Left ventricle myocardium inferior (tissue), 1 donor: ENCODE results near the gene CTNNA2. TPM values are rescaled to one million over a fixed set of nuclear protein-coding genes. Genes with fewer than 3 reads are reported as not detected.

Experiments used
- DNase-seq: peaks from one replicate; pipeline ENCODE4 v3.0.0-alpha.2; 2020
- H3K27ac ChIP-seq: fragments of 200-600 bp; replicated peaks from 2 replicates; pipeline ENCODE4 v1.8.0; 2021
- H3K27me3 ChIP-seq: fragments of 200-600 bp; 2 replicates; pipeline ENCODE4 v1.8.0; 2021; ENCODE audit warnings: low read depth
- H3K36me3 ChIP-seq: fragments of 200-600 bp; 2 replicates; pipeline ENCODE4 v1.8.0; 2021
- H3K4me1 ChIP-seq: fragments of 200-600 bp; 2 replicates; pipeline ENCODE4 v1.8.0; 2021
- H3K4me3 ChIP-seq: fragments of 200-600 bp; 2 replicates; pipeline ENCODE4 v1.8.0; 2021; ENCODE audit warnings: mild to moderate bottlenecking, moderate library complexity
- H3K9me3 ChIP-seq: fragments of 200-600 bp; replicated peaks from 2 replicates; pipeline ENCODE4 v1.8.0; 2021
- intact Hi-C: fragments of 100-400 bp; cut with micrococcal nuclease; formaldehyde crosslinking; loops from one replicate; pipeline ENCODE4 v1.11.0; 2022
- total RNA-seq: library from RNA; stranded (reverse); fragmentation: NEBNext Ultra II Directional; extraction: Animal tissue kit (Norgen Biotek cat#: 25700); gene quantifications from one replicate; pipeline ENCODE4 v1.2.1, GENCODE V29; 2021
- TF ChIP-seq, protein P1 (sequence below): fragments of 200-600 bp; IDR thresholded peaks from 2 replicates; pipeline ENCODE4 v1.8.0; 2021; ENCODE audit warnings: antibody characterized with exemption, mild to moderate bottlenecking, borderline replicate concordance
- donor health status: DM: no; HTN: yes; CAD: no; lungs with severe emphysema.

Gene CTNNA2
- total RNA-seq, 1 donor from 2014 or later: not detected

DNA sequence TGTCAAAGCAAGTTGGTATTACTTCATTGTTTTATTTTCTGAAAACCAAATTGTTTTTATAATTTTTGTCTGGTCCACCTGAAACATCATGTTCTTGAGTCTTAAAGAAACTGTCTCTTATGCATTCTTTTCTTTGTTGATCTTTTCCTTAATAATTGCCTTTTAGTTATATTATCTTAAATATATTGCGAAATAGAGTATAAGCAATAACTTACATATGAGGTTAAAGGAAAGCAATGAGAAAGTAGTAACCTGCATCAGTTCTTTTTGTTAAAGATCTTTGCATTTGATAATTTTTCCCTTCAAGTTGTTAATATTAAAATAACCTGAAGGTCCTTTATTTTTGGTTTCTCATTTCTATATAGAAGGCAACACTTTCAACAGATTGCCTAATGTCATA, 315.0 kb downstream of the CTNNA2 start:
- H3K4me1 ChIP-seq: no peaks in the 10 kb centered on the region
- TF ChIP-seq, protein P1, sequence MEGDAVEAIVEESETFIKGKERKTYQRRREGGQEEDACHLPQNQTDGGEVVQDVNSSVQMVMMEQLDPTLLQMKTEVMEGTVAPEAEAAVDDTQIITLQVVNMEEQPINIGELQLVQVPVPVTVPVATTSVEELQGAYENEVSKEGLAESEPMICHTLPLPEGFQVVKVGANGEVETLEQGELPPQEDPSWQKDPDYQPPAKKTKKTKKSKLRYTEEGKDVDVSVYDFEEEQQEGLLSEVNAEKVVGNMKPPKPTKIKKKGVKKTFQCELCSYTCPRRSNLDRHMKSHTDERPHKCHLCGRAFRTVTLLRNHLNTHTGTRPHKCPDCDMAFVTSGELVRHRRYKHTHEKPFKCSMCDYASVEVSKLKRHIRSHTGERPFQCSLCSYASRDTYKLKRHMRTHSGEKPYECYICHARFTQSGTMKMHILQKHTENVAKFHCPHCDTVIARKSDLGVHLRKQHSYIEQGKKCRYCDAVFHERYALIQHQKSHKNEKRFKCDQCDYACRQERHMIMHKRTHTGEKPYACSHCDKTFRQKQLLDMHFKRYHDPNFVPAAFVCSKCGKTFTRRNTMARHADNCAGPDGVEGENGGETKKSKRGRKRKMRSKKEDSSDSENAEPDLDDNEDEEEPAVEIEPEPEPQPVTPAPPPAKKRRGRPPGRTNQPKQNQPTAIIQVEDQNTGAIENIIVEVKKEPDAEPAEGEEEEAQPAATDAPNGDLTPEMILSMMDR: no peak
- DNase-seq: no peak

DNA sequence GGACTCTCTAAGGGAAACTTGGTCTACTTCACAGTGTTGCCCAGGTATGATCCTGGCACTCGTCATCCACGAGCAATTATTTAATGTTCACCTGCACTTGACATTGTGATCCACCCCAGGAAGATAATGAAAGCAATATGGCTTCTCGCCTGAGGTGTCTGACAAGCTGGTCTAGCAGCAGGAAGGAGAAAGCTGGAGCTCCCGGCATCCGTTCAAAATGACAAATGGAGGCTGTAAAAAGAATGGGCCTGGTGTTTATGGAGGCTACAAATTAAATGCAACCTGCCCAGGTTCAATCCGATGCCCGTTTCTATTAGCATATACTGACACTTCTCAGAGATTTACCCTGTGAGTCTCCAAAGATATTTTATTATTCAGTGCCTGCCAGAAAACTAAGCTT, 317.6 kb downstream of the CTNNA2 start:
- Histone ChIP-seq H3K27ac (no peak overlapping the region), H3K36me3 (no peaks in the 10 kb centered on the region), H3K4me3 (no peak overlapping the region), H3K9me3 (no peaks in the 10 kb centered on the region), H3K4me1 (no peaks in the 10 kb centered on the region), H3K27me3 (no peaks in the 10 kb centered on the region)
- TF ChIP-seq, protein P1: no peak
- intact Hi-C loops: no loop called here
- no peak for DNase-seq

More for the DNA sequence above, 315.0 kb downstream of the CTNNA2 start:
- no peaks in the 10 kb centered on the region for H3K9me3 ChIP-seq
- no peak overlapping the region for H3K27ac ChIP-seq
- no peaks in the 10 kb centered on the region for H3K27me3 ChIP-seq
- no peaks in the 10 kb centered on the region for H3K36me3 ChIP-seq
- intact Hi-C loops: no loop called here
- no peak overlapping the region for H3K4me3 ChIP-seq

DNA sequence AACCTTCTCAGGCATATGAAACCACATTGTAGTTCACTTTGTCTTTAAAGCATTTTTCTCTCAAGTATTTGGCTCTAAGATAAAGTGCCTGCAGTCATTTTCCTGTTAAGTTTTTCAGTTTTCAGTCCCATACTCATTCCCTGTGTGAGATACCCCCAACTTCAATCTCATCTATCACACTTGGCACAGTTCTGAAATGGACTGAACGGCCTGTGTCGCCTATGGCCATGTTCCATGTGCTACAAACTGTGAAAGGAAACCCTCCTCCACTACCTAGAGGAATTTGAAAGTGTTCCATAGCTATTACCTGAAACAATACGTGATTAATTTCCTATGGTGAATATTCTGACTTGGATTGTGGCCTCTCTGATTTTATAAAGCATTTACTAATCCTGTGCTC, 319.1 kb downstream of the CTNNA2 start:
- no peak overlapping the region for H3K4me3 ChIP-seq
- TF ChIP-seq, protein P1: no peak
- no peak overlapping the region for H3K27ac ChIP-seq
- no peak for DNase-seq
- intact Hi-C loops: no loop called here
- no peaks in the 10 kb centered on the region for H3K36me3 ChIP-seq
- H3K27me3 ChIP-seq: no peaks in the 10 kb centered on the region
- no peaks in the 10 kb centered on the region for H3K9me3 ChIP-seq
- H3K4me1 ChIP-seq: no peaks in the 10 kb centered on the region

DNA sequence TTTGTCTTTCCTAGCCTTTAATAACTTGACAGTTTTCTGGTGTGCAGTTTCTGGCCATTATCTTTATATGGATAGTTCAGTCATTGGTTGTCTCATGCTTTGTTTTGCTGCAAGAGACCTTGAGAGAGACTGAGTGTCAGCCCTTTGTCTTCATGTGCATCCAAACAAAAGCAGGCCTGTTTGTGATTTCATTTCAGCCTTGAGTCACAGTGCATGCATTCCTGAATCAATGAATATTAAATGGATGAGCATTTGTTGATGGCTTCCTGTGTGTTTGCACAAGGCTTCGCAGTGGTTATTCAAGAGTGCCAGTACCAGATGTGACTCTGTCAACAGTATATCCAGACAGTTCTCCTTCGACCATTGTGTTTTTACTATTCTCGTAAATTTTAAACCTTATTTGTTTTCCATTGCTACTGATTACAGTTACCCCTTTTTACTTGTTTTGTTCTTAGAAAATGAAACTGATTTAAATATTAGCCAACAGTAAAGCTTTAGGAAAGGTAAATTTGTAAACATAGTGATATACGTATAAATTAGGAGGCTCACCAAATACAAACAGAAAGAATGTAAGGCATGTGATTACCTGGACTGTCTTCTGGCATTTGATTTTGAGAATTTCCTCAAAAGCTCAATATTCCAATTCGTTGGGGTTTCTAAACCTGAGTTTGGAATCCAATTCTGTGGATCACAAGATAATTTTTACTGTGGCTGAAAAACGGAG, 319.8 kb downstream of the CTNNA2 start:
- no peaks in the 10 kb centered on the region for H3K9me3 ChIP-seq
- DNase-seq: no peak
- H3K36me3 ChIP-seq: no peaks in the 10 kb centered on the region
- H3K4me1 ChIP-seq: no peaks in the 10 kb centered on the region
- no peak overlapping the region for H3K27ac ChIP-seq
- TF ChIP-seq, protein P1: no peak
- intact Hi-C loops: no loop called here
- no peaks in the 10 kb centered on the region for H3K27me3 ChIP-seq
- H3K4me3 ChIP-seq: no peak overlapping the region

DNA sequence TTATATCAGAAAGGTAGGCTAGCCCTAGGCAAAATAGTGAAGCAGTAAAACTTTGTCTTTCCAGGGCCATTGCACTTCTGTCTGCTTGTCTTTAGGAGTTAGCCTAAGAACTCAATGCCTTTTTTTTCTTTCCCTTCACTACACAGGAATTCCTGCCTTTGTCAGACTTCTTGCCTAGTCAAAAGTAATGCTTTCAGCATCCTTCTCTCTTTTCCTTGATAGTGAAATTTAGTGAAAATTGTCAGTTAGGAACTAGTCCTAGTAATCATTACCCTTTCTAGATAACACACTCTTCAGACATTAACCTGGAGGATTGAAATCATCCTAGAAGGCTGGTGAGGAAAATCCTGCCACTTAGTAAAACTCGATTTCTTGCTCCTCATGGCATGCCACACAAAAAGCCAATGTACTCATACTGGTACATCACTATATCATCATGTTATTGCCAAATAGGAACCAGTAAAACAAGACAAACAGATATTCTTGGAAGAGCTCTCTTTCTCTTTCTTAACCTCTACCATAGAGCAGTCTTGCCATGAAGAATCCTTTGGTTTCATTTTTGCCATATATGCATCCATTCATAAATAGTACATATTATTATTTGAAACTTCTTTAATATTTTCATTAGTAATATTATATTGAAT, 320.5 kb downstream of the CTNNA2 start:
- no peak for DNase-seq
- TF ChIP-seq, protein P1: no peak
- Histone ChIP-seq H3K27me3 (no peaks in the 10 kb centered on the region), H3K27ac (no peak overlapping the region), H3K4me3 (no peak overlapping the region), H3K9me3 (no peaks in the 10 kb centered on the region), H3K4me1 (no peaks in the 10 kb centered on the region), H3K36me3 (no peaks in the 10 kb centered on the region)
- intact Hi-C loops: no loop called here
